Neutrophil (primary cell): ENCODE data around the gene CCDC71L.

Source experiments
- H3K27ac ChIP-seq: fragments of 200-600 bp; sonication (generic); 2 replicates; pipeline ENCODE4 v1.5.1; 2016; ENCODE audit warnings: mild to moderate bottlenecking, moderate library complexity
- H3K27me3 ChIP-seq: fragments of 200-600 bp; sonication (generic); 2 replicates; pipeline ENCODE4 v1.6.0; 2016; ENCODE audit warnings: mild to moderate bottlenecking
- H3K36me3 ChIP-seq: fragments of 200-600 bp; sonication (generic); 2 replicates; pipeline ENCODE4 v1.5.1; 2017
- H3K4me1 ChIP-seq, 2 experiments: fragments of 200-600 bp in 1 of 2; sonication (generic) in 1 of 2; 1 replicate in 1 of 2; 2 replicates in 1 of 2; pipeline versions ENCODE4 v1.5.1 to v1.6.1; 2013 to 2016; ENCODE audit warnings: low read depth in 1 of 2, low read length in 1 of 2, mild to moderate bottlenecking in 1 of 2, moderate library complexity in 1 of 2; ENCODE audit not compliant: control insufficient read depth in 1 of 2, insufficient read depth in 1 of 2
- H3K4me3 ChIP-seq, 2 experiments: fragments of 200-600 bp in 1 of 2; sonication (generic) in 1 of 2; 1 replicate in 1 of 2; 2 replicates in 1 of 2; pipeline ENCODE4 v1.5.1; 2013 to 2016; ENCODE audit warnings: low read depth in 1 of 2, low read length in 1 of 2, mild to moderate bottlenecking in 1 of 2, moderate library complexity in 1 of 2
- H3K9me3 ChIP-seq: fragments of 200-600 bp; sonication (generic); 2 replicates; pipeline ENCODE4 v1.5.1; 2016
- CTCF ChIP-seq: fragments of 200-600 bp; sonication (generic); IDR thresholded peaks from 2 replicates; pipeline ENCODE4 v1.5.1; 2016; ENCODE audit warnings: antibody characterized with exemption

The CCDC71L gene

GRCh38 chr7:106634958-106635357, 26.0 kb downstream of the CCDC71L start:
- Histone ChIP-seq H3K27ac (no peak overlapping the region), H3K9me3 (no peaks in the 10 kb centered on the region), H3K27me3 (peaks cover 8% of the 10 kb centered on the region), H3K4me1 (no peaks in the 10 kb centered on the region), H3K36me3 (no peaks in the 10 kb centered on the region), H3K4me3 (no peak overlapping the region)
- no peak for TF ChIP-seq CTCF

GRCh38 chr7:106630648-106631047, 30.3 kb downstream of the CCDC71L start:
- Histone ChIP-seq H3K4me3 (no peak overlapping the region), H3K36me3 (no peaks in the 10 kb centered on the region), H3K27ac (no peak overlapping the region), H3K4me1 (no peaks in the 10 kb centered on the region), H3K27me3 (peaks cover 11% of the 10 kb centered on the region), H3K9me3 (no peaks in the 10 kb centered on the region)
- no peak for TF ChIP-seq CTCF

DNA sequence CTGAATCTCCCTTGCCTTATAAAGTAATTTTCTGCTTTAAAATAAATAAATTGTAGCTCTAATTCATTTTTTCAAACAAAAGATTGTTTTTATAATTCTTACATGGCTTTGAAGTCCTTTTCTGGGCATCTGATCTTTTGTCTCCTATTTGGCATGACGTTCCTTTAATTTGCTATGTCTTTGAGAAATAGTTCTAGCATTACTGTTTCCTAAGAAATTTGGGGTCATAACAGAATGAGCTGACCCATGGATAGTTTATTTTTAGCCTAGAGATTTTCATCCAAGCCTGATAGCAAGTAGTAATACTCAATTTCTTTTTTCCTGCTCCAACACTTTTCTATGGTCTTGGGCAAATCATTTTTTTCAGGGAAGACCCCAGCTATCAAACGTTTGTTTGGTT, 31.4 kb downstream of the CCDC71L start:
- no peak for TF ChIP-seq CTCF
- Histone ChIP-seq H3K27me3 (peaks cover 11% of the 10 kb centered on the region), H3K27ac (no peak overlapping the region), H3K9me3 (no peaks in the 10 kb centered on the region), H3K4me3 (no peak overlapping the region), H3K36me3 (no peaks in the 10 kb centered on the region), H3K4me1 (no peaks in the 10 kb centered on the region)

- Histone ChIP-seq H3K9me3 (no peaks in the 10 kb centered on the region), H3K27ac (no peak overlapping the region), H3K27me3 (peaks cover 11% of the 10 kb centered on the region), H3K4me3 (no peak overlapping the region), H3K36me3 (no peaks in the 10 kb centered on the region), H3K4me1 (no peaks in the 10 kb centered on the region)
- TF ChIP-seq CTCF, result no peak
Observed at GRCh38 chr7:106626376-106627164, 34.4 kb downstream of the CCDC71L start.

DNA sequence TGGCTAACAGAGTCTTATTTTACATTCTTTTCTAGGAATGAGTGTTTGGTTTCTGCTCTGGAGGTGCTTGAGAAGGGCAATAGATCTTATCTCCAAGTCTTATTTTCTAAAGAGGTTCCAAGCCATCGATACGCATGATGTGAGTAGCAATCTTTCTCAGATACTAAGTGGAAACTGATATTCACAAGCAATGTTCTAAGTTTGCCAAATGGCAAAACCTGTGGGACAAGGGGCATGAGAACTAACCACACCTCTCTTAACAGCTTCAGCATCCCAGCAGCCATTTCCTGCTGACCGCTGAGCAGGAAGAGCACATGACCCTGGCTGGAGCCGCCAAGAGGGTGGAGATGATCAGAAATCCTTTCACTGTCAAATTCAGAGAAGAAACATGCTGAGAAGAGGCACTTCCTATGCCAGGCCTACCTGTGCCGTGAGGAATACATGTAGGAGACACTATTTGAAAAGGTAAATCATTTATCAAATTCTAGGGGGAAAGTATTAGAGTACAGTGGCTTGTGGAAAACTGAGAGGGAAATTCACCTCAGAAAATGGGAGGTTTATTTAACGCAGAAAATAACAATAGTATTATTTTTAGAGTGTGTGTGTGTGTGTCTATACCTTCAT, 35.2 kb downstream of the CCDC71L start:
- no peaks in the 10 kb centered on the region for H3K9me3 ChIP-seq
- TF ChIP-seq CTCF, result no peak
- H3K27me3 ChIP-seq, result peaks cover 11% of the 10 kb centered on the region
- no peaks in the 10 kb centered on the region for H3K36me3 ChIP-seq
- H3K4me3 ChIP-seq, result no peak overlapping the region
- H3K27ac ChIP-seq, result no peak overlapping the region
- H3K4me1 ChIP-seq, result no peaks in the 10 kb centered on the region
